ENCODE results near the gene EHF.

The EHF gene

DNA sequence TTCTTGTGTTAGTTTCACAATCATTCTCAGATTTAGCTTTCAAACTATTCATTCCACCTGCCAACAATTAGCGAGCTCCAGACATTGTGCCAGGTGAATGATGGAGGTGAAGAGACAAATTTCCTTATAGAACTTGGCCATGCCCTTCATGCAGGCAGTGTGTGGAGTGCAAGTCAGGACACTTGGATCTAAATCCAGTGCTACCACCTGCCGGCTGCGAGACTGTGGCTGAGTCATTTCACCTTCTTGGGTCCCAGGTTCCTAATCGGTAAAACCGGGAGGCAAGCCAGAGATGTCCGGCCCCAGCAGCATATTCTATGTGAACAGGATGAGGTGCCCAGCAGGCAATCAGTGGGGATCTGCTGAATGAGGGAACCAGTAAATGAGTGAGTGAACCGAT lies 18.6 kb upstream of the EHF start:
- DNase-seq (ENCODE audit: low read depth): no peak

DNA sequence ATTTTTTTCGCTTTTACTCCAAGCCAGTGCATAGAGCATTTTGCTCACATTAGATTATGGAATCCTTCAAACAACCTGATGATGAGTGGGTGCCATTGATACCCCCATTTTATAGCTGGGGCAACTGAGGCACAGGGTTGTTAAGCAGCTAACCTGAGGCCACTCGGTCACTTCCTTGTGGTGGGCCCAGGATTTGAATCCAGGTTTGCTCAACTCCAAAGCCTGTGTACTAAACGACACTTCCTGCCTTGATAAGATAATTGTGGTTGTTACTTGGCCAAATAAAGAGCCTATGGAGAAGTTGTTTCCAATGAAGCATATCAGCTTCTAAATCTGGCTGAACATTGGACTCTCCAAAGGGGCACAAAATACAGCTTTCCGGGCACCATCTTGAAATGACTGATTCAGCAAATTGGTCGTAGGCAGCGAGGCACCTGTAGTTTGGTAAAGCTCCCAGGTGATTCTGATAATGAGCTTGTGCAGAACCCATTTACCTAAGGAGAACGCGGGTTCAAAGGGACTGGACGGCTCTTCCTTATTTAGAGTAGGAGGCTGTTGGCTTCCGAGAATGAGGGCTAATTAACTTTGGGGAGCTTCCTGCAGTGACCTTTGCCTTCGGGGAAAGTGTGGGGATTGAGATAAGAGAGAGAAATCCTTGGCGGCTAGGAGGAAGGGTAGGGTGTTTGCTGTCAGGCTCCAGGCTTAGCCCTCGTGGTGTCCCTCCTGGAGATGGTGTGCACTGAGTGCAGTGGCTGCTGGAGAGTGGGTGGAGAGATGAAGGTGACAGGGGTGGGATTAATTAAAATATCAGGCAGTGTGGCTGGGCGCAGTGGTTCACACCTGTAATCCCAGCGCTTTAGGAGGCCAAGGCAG lies 17.5 kb upstream of the EHF start:
- no peak for DNase-seq (ENCODE audit: low read depth)

DNA sequence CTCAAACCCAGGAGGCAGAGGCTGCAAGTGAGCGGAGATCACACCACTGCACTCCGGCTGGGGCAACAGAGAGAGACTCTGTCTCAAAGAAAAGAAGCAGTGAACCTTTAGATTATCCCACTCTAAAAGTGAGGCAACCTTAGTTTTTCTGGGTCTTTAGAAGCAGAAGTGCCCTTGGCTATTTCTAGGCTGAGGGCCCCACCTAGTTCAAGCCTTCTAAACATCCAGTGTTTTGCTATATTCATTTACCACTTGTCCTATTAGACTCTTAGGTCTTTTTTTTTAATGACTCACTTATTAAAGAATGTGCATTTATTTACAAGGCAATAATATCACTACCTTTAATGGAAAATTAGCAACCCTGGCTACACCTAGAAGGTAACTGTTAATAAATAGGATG lies 16.7 kb upstream of the EHF start:
- DNase-seq (ENCODE audit: low read depth): no peak

DNA sequence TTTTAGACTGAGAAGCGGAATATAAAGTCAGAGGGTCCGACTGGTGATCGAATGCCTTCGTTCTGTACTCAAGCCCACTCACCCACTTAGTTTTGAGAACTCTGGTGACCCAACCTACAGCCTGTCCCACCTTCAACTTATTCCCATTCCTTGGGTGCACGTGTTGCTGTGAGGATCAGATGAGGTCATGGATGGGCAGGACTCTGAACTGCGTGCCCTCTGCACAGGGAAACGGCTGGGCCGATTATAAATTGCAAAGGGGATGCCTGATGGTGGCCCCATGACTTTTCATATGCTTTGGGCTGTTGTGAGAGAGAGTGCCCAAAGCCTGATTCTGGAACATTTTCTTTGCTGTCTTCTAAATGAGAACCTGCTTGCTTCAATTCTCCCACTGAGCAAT lies 16.0 kb upstream of the EHF start:
- no peak for DNase-seq (ENCODE audit: low read depth)

DNA sequence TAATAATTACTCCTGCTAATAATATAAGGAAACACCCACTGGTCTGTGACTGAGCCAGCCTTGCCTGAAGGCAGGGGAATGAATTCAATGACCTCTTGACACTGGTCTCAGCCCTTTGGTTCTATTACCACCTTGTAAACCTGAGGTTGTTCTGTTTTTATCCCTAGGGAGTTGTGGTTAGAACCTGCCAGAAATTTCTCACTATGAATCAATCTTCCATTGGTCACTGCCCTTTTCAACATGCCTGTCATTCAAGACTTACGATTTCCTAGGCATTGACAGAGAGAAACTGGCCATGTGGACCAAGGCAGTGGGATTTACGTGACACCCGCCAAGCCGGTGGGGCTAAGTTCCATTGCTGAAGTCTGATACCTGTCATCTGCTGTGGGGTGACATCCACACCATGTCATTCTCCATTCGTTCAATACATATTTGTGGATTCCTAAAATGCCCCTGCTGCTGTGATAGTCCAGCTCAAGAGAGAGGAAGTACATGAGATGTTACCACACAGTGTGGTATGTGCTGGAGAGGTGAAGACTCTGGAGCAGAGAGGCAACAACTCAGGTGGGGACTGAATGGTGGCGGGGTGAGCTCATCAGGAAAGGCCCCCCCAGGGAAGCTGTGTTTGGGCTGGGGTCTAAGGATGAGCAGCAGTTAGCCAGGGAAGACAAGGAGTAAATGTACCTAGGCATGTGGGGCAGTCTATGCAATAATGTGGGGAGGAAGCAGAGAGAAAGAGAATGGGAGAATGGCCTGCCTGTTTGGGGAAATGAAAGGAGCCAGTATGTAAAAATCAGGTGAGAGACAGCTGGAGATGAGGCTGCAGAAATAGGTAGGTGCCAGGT lies 15.2 kb upstream of the EHF start:
- no peak for DNase-seq (ENCODE audit: low read depth)

DNA sequence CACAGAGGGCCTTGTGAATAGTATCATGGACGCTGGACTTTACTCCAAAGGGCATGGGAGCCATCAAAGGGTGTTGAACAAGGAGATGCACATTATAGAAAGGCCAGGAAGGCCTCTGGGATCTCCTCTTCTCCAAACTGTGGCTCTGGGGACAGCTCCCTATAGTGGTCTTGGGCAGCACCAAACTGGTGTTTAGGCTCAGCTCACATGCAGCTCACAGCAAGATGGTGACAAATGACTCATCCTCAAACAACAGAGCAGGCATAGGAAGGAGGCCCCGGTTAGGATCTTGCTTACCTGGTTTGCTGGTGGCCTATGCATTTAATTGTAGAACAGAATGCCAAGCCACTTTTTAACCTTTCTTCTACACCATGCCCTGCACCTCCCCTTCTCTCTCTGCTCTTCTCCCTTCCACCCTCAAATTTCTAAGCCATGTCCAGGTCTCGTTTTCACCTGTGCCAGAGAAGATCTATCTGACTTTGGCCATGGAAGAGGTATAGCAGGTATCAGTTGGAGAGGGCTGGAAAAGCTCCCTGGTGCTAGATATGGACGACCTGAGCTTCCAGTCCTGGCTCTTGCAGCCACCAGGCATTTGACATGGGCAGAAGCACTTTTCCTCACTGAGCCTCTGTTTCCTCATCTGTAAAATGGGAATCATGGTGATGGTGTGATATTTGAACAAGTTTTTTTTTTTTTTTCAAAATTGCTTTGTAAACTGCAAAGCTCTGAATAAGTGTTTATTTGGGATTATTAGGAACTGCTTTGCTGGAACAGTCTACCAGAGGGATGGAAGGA lies 14.4 kb upstream of the EHF start:
- no peak for DNase-seq (ENCODE audit: low read depth)

DNA sequence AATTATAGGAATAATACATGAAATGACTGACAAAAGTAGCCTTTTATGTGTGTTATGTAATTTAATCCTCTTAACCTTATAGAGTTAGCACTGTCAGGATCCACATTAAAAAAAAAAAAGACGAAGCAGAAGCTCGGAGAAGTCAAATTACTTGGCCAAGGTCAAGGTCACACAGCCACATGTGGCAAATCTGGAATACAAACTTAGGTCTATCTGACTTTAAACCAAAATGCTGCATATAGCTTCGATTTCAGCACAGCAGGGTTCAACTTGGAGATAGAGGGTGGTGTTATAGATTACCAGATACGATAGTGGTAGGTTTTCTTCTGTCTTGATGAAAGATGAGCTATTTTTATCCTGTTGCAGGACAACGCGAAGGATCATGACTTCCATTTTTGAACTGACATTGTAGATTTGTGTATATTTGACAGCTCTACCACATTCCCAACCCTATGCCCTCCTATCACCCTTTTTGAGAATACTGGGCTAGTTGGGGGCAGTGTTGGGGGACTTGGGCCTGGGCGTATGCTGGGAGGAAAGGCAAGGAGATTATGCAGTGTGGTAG lies 11.6 kb upstream of the EHF start:
- DNase-seq (ENCODE audit: low read depth): no peak

DNA sequence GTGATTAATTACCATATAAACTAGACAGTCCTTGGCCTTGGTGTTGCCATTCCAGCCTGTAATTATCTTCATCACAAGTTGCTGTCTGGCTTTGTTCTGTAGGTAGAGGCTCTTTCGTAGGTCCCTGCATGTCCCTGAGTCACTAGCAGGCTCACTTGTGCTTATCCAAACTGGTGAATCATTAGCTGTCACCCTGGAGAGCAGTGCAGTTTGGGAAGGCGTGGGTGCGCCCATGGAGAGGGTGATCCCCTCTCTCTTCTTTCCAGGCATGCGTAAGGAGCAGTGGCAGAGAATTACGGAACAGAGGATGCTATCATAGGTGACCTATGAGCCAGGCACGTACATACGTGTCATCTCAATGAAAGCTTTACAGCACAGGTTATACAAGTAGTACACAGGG lies 11.0 kb upstream of the EHF start:
- DNase-seq (ENCODE audit: low read depth): no peak

DNA sequence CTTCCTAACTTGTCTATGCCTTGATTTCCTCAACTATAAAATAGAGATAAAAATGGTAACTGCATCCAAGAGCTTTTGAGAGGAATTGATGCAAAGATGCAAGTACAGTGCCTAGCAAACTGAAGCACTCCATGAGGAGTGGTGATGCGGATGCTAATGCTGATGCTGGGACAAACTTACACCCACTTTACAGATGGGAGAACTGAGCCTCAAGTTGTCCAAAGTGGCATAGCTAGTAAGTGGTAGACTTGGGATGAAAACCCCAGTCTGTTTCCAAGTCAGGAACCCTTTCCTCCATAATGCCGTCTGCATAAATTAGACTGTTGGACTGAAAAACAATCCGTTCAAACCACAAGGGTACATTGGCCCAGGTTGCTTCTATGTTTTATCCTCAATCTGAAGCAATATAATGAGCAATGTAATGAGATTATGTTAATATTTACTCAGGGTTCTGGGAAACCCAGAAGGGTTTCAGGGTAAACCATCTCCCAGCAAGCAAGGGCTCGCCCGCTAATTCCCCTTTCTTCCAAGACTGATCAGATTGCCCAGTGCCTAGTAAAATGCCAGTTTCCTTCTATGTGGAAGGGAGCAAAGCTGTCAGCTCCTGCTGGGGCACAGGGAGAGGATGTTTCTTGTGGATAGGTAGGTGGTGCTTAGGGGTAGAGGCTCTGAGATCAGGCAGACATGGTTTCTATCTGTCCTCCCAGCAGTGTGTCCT lies 10.4 kb upstream of the EHF start:
- no peak for DNase-seq (ENCODE audit: low read depth)

DNA sequence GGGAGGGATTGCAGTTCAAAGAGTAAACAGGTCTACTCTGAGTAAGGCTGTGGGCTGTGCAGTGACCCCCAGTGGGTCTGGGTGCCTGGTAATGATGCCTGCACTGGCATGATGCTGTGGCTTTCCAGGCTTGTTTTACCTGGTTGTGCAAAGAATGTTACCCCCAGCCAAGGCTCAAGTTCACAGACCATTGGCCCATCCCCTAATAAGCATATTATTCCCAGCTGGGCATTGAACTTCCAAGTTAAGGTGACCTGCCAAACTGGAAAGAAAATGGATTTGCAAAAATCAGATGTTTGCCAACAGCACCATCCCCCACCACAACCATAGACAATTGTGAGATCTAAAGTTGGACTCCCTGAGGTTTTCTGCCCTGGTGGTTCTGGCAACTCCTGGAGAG lies 7.9 kb upstream of the EHF start:
- DNase-seq (ENCODE audit: low read depth): no peak

DNA sequence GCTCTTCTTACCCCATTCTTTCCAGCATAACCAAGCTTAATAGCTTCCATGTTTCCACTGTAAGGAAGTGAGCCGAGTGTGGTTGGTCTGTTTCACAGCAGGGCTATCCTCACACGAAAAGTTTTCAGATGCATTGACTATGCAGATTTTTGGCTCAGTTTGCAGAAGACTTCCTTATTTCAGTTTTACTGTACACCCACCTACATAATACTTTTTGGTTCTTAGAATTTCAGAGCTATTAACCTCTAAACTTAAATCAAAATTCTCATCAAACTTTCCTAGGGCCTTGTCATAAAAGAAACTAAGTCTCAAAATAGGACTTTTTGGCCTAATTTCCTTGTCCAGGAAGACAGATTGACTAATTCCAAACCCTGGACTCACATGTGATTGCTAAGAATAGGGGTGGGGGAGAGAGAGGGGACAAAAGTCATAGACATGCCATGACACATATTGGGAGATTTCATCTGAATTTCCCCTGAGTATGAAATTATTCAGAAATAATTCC lies 7.3 kb upstream of the EHF start:
- no peak for DNase-seq (ENCODE audit: low read depth)

DNA sequence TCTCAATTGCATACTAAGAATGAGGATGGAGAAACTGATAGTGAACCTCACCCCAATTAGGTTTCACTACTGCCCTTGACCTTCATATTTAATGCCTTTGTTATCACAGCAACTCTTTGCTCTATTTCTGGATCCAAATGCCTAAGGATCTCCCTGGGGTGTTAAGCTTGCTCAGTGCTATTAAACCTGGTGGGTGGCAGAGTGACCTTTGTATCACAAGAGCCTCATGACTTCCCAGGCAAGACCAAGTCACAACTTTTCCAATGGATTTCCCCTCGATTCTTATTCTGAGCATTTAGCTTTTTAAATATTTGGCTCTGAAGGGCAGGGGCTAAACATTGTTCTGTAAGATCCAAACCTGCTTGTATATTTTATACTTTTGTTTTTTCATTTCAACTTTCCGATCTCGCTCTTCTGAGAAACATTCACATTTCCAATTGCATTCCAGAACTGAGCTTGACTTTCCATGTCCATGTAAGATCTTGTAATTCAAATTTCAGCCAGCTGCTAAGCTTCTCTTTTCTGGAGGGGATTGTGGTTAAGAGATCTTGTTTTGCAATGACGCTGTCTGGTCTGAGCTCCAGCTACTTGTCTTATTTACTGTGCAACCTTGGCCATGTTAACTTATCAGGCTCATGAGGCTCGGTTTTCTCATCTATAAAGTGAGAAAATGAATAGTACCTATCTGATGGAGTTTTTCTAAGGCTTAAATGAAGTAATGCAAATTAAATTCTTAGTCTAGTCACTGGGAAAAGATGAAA lies 6.4 kb upstream of the EHF start:
- no peak for DNase-seq (ENCODE audit: low read depth)

DNA sequence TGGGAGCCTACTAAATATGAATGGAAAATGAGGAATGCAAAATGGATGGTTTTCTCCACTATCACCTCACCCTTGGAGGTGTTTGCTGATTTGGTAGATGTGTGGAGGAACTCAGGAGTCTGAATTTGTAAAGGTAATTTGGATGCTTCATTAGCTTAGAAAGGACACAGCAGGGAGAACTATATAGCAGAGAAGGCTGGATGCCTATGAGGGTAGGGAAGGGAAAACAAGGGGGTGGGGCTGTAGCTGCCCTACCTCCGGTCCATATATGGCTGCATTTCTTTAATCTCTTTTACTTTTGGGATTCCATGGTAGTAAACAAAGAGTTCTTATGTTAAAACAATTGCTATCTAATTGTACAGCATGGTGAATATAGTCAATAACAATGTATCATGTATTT lies 4.8 kb upstream of the EHF start:
- DNase-seq (ENCODE audit: low read depth): no peak

DNA sequence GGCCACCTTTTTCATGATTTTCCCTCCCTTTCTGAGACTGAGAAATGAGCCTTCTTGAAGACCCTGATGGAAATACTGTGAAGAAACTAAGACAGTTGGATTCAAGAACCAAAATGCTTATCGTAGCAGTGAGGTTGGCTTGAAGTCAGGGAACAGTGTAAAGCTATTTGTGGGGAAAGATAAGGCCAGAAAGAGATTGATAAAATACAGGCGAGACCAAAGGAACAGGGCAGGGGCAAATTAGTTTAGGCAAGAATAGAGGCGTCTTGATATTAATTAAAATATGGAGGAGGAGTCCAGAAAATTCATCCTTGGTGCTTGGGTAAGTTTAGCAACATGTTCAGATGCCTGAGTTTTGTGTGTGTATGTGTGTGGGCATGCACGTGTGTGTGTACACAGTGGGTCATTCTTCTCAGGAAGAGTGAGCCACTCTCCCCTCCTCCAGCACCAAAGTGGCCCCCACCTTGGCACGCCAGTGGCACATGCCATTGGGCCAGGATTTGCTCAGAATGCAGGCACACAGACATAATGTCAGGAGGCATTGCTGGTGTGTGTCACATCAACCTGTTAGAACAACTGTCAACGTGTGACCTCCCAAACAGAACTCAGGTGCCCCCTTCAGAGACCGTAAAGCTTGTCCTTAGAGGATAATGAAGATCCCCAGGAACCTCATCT lies 3.9 kb upstream of the EHF start:
- DNase-seq (ENCODE audit: low read depth): no peak

DNA sequence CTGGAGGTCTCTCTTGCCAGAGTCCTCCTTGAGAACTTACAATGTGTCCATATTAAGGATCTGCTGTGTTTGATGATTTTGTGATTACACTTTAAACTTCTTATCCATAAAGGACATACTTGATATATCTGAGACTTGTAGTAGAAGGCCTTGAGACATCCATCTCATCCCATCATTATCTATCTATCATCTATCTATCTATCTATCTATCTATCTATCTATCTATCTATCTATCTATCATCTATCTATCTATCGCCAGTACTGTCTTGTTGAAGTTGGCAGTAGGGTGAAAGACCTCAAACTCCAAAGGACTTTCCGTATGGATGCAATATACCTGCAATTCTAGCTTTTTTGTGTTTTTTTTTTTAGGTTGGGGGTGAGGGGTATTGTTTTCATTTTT lies 2.5 kb upstream of the EHF start:
- no peak for DNase-seq (ENCODE audit: low read depth)

DNA sequence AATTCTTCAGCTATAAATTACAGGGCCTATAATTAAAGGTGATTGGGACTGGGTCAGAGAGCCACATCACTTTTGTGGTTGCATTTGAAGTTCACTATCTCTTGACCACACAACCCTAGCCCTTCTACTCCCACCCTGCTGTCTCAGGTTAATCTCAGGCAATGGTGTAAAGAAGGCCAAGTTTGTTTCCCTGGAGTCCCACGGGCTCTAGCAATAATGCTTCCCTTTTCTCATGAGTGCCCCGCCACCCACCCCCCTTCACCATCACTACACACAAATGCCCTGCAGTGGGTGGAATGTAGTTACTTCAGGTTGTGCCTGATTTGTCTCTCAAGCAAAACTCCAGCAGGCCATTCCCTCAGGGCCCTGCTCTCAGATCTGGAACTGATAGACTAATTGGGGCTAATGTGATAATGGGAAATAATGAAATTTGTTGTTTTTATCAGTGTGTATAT lies 1.8 kb upstream of the EHF start:
- DNase-seq (ENCODE audit: low read depth): no peak

DNA sequence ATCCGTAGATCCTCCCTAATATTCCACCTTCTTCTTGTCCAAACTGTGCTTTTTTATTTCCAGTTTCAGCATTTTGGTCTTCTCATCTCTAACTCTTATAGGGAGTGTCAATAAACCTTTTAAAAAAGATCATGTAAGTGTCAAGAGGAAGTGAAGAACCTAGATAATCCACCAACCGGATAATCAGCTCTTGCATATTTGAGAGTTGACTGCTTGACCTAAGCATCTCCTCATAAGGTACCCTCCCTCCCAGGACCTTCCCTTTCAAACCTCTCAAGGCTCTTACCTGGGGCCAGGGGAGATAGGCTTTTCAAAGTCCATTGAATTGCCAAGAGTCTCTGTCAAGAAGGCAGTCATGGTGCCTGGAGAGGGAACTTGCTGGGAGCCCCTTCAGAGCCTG lies 691 bp upstream of the EHF start:
- DNase-seq (ENCODE audit: low read depth): no peak

DNA sequence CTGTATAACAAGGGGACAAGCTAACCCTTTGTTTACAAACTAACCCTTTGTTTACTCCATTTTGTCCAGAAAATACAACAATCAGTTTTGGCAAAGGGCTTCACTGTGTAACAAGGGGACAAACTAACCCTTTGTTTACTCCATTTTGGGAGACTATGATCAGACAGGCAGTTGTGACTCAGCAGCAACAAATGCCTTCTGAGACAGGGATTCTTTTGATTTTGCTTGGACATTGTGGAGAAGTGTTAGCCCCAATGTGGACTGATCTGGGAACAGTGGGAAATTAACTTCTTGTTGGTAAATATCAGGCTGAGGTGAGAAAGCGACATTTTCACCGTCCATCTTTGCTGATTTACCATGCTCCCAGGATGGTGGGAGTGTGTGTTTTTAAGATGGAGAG lies 983 bp downstream of the EHF start:
- DNase-seq (ENCODE audit: low read depth): no peak

DNA sequence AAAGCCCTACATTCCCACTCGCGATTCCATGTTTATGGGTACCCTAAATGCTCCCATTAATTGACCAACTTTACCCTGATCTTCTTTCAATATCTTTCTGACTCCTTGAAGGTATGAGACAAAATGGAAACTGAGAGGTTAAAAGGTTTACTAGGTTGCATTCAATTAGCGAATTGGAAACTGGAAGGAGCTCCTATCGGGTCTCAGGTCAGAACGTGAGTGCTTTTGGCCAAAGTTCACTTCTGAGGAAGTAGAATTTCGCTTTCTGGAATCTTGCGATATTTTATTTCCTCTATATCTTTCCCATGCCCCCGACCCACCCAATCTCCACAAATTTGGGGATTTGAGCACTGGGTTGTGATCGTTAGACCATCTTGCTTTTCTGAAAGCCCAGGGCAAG lies 2.6 kb downstream of the EHF start:
- DNase-seq (ENCODE audit: low read depth): no peak

DNA sequence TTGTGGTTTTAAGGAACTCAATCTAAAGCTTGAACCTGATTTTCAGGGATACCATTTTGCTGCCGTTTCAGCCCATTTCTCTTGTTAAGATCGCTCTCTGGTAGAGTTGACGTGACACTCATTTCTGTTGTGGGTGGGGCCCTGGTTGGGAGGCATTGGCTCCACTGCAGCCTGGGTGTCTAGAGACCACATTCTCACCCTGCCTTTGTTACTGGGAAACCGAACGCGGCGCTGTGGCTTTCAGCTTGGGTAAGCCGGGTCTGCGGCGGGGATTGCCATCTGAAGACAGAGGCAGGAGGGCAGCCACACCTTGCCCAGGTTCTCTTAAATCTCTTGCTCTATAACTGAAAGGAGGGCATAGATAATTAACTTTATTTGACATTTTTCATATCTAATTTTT lies 3.2 kb downstream of the EHF start:
- no peak for DNase-seq (ENCODE audit: low read depth)
